OCI-LY7 (cell line): ENCODE measurements around the gene RNGTT.

ENCODE experiments used
- CTCF ChIP-seq: fragments of 200-600 bp; sonication (generic); conservative IDR thresholded peaks from 2 replicates; pipeline ENCODE4 v1.5.1; 2014; ENCODE audit warnings: mild to moderate bottlenecking, antibody characterized with exemption, low read length, moderate library complexity, mixed read lengths
- EZH2phosphoT487 ChIP-seq: fragments of 200-600 bp; sonication (generic); IDR thresholded peaks from 2 replicates; pipeline ENCODE4 v1.6.1; 2018; ENCODE audit warnings: low read depth, borderline replicate concordance, mild to moderate bottlenecking, mixed run types, antibody characterized with exemption, low read length, moderate library complexity, mixed read lengths

- TF ChIP-seq CTCF (no peak), EZH2phosphoT487 (no peak)
Observed at GRCh38 chr6:88815491-88815890, 147.9 kb downstream of the RNGTT start.
